Inferior parietal cortex (tissue), 1 donor: ENCODE results near the gene SLC5A6.
A peak's percentile ranks its signal among the peaks of the same experiment; 100 is the strongest.

ENCODE experiments used
- DNase-seq: peaks from one replicate; pipeline ENCODE4 v3.0.0-alpha.2; 2016; ENCODE audit errors: extremely low spot score

The SLC5A6 gene

GRCh38 chr2:27211943-27212625 lies at the start of gene SLC5A6, which contains the start of gene ATRAID:
SLC5A6 (minus strand) TSS chr2:27212268; CDS start chr2:27207650, 4,618 bp downstream.
ATRAID (plus strand) TSS chr2:27212041; CDS start chr2:27212369, 328 bp downstream.
- peak; percentile 86 for DNase-seq

DNA sequence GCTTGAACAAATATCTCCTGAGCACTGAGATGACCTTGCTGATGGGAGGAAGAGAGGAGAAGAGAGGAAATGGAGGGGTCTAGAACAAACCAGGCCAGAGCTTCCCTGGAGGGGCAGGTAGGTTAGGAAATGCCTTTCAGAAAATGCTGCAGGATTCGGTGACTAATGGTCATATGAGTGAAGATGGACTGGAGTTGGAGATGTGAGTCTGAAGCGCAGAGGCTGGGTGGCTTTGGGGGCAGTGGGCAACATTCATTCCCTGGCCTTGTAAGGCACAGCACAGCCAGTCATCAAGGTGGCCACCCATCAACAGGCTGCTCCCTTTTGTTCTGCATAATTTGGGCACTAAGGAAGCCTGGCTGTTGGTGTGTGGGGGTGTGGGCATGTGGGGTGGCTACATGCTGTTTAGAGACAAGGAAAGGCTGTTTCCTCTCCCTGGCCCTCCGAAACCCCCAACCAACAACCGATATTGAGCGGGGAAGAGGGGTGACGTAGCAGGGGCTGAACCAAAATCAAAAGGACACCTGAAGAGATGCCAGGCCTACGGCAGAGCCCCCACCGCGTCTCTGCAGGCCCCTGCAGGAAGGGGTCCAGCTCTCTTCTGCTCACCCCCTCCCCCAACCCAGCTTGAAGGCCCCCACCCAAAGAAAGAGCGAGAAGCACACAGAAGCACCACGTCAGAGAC lies 49.3 kb upstream of the SLC5A6 start:
- no peak for DNase-seq

DNA sequence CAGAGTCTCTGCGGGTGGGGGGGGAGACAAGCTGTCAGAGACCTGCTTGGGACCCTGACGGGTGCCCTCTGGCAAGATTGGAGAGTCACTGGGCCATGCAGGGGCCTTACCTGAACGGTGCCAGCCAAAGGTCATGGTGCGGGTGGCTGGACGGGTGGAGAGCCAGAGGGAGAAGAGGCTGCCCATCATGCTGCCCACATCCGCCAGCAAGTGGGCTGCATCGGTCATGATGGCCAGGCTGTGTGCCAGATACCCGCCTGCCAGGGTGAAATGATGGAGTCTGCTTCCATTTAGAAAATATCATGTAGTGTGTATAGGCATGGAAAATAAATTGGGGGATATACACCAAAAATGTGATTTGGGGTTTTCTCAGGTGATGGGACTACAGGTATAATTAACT lies 46.0 kb upstream of the SLC5A6 start:
- no peak for DNase-seq

- no peak for DNase-seq
These were observed 44.9 kb upstream of the SLC5A6 start for GRCh38 chr2:27256855-27257454.

GRCh38 chr2:27255660-27256059 lies 43.6 kb upstream of the SLC5A6 start:
- DNase-seq: no peak

GRCh38 chr2:27255187-27255586 lies 43.1 kb upstream of the SLC5A6 start:
- no peak for DNase-seq

- DNase-seq: no peak
These were observed 39.7 kb upstream of the SLC5A6 start for GRCh38 chr2:27251766-27252165.

DNA sequence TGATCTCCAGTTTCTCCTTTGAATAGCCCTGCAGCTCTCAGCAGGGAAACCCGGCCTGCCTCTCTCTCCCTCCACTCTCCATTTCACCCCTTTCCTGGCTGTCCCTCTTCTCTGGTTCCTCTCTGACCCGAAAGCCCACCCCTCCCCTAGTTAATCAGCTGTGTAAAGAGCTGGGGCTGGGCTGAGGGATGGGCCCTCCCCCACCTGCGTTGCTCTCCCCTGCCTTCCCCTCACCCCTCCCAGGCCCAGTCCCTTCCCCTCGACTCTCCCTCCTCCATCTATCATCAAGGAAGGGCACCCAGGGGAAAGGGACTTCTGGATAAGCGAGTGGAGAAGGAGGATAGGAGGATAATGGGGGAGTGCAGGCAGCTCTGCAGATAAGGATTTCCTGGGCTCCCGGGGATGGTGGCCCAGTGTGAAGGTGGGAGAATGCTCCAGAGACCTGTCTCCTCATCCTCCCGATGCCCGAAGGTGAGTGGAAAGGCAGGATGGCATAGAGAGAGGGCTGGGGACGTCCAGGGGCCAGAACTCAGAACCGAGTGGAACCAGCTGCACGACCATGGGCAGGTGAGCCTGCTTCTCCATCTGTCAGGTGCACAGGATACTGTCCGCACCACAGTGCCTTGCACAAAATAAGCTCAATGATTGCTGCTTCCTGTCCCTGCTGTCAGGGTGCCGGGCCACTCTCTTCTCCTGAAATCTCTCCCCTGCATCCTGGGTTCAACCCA lies 38.7 kb upstream of the SLC5A6 start:
- DNase-seq: no peak

DNA sequence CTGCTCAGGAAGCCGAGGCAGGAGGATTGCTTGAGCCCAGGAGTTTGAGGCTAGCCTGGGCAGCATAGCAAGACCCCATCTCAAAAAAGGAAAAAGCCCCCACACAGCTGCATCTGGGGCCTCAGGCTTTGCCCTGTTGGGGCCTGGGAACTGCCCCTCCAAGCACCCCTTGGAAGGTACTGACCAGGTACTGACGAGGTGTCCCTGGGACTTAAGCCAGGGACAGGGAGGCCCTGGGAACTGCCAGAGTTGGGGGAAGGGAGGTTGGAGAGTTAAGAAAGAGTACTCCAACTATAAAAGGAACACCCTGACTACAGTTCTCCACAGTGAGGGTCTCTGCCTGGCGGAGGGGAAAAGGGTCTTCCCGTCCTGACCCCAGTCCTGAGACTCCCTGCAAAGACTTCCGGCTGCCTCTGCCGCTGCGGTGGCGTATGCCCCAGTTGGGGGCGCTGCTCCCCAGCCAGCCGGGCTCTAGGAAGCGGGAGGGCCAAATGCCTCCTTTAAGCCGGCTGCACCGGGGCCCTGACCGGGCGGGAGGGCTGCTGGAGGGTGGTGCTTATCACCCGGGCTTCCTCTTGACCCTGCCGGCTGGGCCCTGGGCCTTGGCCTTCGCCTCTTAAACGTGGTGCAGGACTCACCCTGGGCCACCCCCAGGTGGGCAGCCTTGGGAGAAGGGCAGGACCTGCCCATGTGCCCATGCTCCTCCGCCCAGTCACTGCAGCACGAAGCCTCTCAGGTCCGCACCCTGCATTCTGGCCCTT lies 38.0 kb upstream of the SLC5A6 start:
- DNase-seq: no peak

GRCh38 chr2:27249159-27249890 lies 37.3 kb upstream of the SLC5A6 start:
- no peak for DNase-seq

DNA sequence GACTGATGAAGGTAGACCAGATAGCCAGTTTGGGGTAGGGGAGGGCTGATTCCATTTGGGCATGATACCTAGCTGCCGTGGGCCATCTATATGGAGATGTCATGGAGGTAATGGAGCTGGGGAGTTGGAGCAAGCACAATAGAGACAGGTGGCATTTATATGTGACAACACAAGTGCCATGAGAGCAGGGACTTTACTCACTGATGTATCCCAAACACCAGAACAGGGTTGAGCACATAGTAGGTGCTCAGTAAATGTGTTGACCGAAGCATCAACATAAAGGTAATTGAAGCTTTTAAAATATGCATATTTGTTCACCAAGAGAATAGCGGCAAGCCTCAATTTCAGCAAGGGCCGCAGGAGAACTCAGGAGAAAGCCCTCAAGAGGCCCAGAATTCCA lies 35.8 kb upstream of the SLC5A6 start:
- DNase-seq: no peak

DNA sequence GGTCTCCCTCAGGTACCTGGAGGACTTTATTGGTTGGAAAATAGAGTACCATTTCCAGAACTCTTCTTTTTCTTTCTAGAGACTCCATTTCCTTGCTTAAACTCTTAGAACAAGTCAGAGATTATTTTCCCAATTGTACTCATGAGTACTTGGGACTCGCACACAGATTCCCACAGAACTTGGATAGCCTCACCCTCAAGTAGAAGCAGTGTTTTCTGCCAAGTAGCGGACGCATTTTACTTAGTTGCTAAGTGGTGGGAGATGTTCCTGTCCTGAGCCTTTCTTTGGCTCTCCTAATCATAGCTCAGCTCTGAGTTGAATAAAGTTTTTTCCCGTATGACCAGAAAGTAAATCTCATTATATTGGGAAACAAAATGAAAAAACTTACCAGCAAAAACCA lies 33.6 kb upstream of the SLC5A6 start:
- DNase-seq: no peak

GRCh38 chr2:27245116-27245515 lies 33.0 kb upstream of the SLC5A6 start:
- no peak for DNase-seq

GRCh38 chr2:27243391-27244130 lies 31.5 kb upstream of the SLC5A6 start:
- no peak for DNase-seq

DNA sequence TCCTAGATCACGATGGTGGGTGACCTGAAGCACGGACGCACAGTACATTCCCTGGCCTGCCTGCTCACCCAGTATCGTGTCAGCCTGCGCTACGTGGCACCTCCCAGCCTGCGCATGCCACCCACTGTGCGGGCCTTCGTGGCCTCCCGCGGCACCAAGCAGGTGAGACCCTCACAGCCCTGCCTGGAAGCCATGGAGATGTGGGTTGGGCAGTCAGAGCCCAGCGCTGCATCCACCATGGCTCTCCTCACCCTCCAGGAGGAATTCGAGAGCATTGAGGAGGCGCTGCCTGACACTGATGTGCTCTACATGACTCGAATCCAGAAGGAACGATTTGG lies 30.5 kb upstream of the SLC5A6 start:
- no peak for DNase-seq

DNA sequence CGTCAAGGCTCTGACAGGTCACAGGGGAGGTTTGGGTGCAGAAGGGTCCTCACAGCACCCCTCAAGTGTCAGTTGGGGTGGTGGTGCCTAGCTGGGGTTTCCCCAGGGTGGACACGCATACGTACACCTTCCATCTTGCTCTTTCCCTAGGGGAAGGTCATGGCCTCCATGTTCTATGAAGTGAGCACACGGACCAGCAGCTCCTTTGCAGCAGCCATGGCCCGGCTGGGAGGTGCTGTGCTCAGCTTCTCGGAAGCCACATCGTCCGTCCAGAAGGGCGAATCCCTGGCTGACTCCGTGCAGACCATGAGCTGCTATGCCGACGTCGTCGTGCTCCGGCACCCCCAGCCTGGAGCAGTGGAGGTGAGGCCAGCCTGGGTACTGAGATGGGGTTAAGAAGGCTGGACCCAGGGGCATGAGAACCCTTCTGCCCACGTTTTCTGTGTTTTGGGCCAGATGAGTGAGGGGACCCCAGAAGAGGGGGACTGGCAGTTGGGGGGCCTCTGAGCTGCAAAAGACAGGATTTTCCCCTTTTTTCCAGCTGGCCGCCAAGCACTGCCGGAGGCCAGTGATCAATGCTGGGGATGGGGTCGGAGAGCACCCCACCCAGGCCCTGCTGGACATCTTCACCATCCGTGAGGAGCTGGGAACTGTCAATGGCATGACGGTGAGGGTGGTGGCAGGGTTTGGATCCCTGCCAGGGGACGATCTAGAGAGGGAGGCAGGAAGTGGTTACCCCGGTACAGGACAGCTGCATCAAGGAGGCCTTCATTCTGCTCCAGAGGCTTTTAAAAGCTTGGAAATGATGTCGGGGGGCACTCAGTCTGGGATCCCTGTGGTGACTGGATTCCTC lies 29.9 kb upstream of the SLC5A6 start:
- no peak for DNase-seq

DNA sequence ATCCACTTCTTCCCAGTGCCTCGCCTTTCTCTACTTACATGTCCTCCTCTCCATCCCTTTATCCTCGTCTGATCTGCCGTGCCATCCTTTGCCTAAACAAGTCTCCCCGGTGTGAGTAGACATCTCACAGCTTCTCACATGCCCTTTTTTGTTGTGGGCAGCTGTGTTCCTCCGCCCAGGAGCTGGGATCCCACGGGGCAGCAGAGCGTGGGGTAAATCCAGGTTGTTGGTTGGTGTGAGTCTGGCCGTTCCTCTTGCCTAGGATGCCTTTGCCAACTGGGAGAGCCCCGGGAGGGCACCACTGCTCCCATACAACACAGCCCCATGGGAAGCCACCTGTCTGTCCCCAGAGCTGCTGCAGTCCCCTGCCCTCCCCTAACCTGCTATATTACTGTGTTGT lies 28.3 kb upstream of the SLC5A6 start:
- no peak for DNase-seq

DNA sequence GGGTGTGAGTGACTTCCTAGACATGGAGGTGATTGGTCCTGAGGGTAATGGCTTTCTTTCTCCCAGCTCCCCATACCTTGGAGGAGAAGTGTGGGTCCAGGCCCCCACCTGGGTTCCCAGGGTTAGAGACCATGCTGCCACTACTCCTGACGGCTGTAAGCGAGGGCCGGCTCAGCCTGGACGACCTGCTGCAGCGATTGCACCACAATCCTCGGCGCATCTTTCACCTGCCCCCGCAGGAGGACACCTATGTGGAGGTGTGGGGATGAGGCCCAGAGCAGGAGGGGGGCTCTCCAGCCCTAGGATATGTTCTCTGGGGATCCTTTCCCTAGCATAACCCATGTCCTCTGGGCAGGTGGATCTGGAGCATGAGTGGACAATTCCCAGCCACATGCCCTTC lies 26.9 kb upstream of the SLC5A6 start:
- no peak for DNase-seq

DNA sequence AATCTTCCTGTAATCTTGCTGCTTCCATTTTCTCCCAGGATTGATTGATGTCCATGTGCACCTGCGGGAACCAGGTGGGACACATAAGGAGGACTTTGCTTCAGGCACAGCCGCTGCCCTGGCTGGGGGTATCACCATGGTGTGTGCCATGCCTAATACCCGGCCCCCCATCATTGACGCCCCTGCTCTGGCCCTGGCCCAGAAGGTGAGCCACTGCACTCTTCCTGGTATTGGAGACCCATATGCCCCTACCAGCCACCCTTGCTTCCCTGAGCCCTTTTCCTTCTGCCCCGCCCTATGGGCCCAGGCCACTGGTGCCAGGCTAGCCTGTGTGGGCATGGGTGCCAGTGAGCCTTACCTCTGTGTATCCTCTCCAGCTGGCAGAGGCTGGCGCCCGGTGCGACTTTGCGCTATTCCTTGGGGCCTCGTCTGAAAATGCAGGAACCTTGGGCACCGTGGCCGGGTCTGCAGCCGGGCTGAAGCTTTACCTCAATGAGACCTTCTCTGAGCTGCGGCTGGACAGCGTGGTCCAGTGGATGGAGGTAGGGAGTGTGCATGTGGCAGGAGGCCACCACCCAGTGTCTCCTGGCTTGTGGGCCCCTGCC lies 25.4 kb upstream of the SLC5A6 start:
- no peak for DNase-seq
